Measurements from ENCODE around the gene ARL5C.
"Not testable (repeated sequence)": the region's sequence is repeated elsewhere in the genome, so short reads cannot be mapped to it uniquely, and the experiment has no call there.

Gene ARL5C

DNA sequence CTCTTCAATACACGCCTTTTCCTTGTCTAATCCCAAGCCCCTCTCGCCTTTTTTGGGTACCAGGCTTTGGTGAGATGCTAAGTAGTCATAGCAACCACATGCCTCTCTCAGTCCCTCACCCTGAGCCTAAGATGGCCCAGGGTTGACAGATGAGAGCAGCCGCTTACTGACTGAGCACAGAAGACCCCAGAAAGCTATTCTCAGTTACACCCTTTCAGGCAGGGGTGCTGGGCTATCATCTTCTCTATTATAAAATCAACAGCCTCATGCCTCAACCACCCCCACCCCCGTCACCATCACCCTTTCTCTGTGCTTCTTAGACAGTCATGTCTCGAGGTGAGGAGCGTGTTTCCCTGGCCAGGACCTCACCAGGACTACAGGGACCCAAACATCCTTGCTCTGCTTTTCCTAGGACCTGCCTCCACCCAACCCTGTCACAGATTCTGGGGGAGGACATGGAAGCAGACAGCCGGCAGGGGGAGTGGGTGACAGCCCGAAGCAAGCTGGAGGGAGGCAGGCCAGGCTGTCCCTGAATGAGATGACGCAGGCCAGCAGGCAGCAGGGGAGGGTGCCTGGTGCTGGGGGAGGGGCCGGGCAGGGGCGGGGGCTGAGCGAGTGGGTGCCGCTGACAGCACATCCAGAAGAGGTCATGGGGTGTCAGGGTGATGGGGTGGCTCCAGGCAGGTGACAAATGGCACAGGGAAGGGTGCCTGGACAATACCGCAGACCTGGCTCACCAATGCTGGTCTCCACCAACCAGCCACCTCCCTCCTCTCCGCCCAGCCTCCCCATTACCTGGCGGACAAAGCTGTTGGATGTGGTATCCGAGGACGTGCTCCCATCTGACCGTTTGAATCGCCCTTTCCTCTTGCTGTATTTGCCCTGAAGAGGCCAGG is 28.4 kb upstream of the ARL5C start:
- DNase-seq (ENCODE audit: low read depth): no peak

DNA sequence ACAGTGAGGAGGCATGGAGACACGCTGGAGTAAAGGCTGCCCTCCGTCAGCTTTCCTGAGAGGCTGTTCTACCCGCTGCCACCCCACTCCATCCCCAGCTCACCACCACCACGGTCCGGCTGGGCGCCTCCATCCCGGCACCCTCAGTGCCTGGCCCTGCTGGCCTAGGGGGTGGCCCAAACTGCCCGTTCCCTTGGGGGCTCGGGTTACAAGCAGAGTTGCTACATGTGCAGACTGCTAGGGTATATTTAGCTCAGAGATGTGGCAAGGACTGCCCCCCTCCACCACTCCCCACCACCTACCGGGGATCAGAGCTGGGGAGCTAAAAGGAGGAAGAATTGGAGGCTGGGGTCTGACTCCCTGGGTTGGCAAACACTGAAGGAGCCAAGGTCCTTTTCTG is 27.4 kb upstream of the ARL5C start:
- no peak for DNase-seq (ENCODE audit: low read depth)

DNA sequence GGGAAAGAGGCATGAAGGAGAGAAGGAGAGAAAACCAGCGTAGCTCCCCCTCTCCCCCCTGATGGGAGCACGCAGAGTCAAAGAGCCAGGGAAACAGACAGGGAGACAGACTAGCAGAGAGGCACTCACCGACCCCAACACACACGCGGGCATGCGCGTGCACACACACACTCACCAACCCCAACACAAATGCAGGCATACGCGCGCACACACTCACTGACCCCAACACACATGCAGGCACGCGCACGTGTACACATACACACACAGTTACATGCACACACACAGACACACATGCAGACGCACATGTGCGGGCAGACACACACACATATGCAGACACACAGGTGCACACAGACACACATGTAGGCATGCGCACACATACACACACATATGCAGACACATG is 26.9 kb upstream of the ARL5C start:
- DNase-seq (ENCODE audit: low read depth): no peak

DNA sequence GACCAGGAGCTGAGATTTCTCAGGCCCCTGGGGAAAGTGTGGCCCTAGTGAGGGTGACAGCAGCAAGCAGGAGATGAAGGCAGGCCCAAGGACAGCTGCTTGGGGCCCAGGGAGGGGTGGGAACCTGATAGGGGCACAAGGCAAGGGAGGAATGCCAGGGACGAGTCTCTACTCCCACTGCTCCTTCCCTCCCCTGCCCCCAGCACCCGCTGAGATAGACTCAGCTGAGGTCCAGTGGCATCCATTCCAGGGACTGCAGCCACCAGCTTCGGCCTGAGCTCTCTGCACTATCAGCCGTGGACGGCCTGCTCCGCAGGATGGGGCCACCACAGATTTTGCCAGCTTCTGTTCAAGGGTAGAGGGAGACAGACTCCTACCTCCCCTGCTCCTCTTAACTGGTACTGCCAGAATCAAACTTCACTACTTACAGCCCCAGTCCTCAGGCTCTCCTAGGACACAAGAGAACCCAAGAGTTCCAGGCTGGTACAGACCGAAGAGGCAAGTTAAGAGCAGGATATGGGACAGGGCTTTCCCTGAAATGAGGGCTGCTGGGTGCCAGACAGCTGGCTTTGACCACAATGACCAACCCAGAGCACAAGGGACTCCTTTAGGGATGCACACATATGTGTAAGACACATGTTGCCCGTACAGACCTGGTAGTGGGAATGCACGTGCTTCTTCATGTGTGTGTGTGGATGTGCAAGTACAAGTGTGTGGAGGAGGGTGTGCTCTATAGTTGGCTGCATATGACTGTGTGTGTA is 26.0 kb upstream of the ARL5C start:
- DNase-seq (ENCODE audit: low read depth): no peak

DNA sequence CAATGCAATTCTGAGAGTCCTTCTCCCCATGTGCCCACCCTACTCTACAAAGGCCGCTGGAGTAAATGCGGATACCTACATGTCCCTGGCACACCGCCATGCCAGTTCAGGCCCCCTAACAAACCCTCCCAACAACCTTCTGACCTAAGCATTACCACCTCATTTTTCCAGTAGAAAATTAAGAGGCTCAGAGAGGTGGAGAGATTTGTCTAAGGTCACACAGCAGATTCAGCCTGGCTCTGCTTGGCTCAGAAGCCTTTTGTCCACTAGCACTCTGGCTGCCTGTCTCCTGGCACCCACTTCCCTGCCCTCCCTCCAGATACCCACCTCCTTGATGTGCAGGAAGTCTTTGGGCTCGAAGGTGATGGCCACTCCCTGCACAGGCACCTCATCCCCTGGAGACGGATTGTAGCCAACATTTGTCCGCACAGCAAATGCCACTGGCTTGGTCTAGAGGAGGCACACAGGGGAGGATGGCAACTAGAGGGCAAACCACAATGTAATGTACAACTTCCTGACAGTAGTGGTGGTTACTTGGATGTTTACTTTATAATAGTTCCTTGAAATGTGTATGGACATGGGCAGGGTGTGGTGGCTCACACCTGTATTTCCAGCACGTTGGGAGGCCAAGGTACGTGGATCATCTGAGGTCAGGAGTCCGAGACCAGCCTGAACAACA is 21.3 kb upstream of the ARL5C start:
- no peak for DNase-seq (ENCODE audit: low read depth)

DNA sequence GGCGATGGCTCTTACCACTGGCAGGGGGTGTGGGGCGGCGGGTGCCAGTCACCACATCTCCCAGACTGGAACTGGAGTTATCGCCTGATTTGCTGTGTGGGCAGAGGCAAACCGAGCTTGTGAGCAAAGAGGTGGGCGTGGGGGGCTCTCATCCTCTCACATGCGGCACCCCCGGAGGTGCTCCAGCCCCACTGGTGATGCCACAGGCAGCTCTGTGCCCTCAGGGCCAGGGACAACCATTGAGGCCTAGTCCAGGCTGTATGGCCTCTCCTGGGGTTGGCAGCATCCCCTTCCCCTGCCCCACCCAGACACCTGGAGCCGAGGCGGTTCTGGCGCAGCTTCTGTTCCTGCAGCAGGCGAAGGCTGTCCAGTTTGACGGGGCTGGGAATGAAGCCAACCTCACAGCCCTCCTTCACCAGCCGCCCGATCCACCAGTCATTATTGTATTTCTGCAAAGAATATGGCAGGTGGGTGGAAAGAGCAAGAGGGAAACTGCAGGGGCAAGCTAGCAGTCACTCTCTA is 20.6 kb upstream of the ARL5C start:
- DNase-seq (ENCODE audit: low read depth): no peak

DNA sequence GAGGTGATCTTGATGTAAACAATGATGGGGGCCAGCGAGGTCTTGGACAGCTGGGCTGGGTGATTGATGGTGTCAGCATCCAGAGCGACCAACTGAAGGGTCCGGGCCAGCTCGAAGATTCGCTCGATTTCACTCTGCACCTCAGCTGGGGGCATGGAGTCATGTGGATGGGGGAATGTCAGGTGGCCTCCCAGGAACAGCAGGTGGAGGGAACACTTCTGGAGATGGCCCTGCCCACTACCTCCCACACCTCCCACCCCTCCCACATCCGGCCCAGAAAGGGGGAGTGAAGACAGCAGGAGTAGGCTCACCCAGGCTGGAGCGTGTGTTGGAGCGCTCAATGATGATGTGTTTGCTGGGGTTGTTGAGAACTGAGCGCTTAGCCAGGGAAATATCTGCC is 17.8 kb upstream of the ARL5C start:
- DNase-seq (ENCODE audit: low read depth): no peak

DNA sequence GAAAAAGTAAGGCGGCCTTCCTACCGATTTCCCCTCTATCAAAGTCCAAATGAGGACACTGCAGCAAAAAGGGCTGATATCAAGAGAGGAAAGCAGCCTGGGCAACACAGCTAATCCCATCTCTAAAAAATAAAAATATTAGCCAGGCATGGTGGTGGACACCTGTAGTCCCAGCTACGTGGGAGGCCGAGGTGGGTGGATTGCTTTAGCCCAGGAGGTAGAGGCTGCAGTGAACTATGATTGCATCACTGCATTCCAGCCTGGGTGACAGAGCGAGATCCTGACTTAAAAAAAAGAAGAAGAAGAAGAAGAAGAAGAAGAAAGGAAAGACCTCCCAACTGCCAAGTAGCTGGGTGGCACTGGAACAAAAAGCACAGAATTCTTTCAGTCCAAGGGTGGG is 17.1 kb upstream of the ARL5C start:
- no peak for DNase-seq (ENCODE audit: low read depth)

DNA sequence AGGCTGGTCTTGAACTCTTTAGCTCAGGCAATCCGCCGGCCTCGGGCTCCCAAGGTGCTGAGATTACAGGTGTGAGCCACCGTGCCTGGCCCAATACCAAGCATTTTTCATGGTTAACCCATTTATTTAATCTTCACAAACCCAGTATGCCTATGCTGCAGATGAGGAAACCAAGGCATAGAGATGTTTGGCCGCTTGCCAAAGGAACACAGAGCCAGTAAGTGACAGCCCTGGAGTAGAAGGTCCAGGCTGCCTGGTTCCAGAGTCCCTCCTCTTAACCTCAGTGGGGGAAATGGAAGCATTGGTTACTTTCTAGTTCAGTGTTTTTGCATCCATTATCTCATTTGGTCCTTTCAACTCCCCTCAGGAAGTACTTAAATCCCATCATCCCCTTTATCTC is 15.3 kb upstream of the ARL5C start:
- no peak for DNase-seq (ENCODE audit: low read depth)

DNA sequence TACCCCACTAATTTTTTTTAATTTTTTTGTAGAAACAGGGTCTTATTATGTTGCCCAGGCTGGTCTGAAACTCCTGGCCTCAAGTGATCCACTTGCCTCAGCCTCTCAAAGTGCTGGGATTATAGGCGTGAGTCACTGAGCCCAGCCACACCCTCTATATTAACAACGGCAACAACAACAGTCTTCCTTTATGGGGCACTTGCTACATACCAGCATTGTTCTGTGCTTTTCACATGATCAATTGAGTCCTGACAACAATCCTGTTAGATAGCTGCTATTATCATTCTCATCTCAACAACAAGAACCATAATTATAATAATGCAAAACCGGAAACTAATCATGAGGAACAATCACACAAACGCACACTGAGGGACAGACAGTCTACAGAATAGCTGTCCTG is 12.6 kb upstream of the ARL5C start:
- DNase-seq (ENCODE audit: low read depth): no peak

DNA sequence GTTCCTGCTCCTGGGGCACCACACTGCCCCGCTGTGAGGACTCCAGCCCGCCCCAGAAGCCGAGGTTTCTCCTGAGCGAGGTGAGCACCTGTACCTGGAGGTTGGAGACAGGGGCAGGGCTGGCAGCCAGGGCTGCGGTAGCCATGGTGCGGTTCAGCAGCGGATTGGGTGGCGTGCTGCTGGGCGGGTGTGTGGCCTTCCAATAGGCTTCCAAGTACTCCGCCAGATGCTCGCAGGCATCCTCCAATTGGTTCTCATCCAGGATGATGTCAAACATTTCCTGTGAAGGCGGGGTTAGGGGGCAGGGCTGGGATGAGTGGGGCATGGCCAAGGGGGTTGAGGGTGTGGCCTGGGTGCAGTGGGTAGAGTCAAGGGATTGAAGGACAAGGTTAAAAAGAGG is 11.3 kb upstream of the ARL5C start:
- DNase-seq (ENCODE audit: low read depth): no peak

DNA sequence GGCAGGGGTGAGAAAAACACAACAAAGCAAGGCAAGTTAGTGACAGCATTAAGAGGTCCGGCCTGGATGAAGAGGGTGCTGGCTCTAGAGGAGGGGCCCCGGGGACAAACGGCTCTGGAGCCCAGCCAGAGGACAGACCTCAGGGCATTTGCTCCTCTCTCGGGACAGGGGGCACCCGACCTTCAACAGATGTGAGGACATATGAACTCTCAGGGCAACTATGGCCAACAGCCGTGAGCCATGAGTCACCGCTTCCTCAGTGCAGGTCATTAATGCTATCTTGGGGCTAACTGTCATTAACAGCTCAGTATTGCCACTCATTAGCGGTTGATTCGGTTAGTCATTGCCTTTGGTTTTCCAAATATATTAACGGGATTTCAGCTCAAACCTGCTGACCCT is 9.7 kb upstream of the ARL5C start:
- DNase-seq (ENCODE audit: low read depth): no peak

DNA sequence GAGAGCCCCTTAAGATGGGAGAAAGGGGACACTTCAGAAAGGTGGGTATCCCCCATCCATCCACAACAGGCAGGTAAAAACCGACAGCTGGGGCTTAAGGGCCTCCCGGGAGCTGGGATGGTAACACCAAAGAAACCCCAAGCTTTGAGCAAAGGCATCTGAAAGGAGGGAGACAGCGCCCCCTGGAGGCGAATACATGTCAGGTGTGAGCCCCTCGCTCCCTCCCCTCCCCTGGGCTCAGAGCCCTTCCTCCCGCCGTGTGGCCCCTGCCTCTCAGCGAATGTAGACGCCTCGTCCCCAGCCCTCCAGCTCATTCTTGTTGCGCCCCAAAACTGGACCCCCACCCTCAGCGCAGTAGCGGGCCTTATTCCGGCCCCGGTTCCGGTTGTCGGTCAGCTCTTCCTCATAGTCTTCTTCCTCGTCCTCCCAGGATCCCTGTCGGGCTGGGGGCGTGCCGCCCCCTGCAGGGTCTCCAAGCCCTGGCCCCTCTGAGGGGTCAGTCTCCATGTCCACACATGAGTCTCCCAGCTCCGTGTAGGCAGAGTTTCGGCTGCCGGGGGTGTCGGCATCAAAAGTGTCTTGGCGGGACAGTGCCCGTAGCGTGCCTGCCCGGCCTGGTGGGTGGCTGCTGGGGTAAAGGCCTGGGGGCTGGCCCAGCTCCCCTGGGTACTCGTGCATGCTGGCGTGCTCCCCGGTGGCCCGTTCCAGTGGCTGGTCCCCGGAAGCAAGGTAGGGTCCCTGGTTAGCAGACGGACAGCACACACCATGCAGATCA is 9.1 kb upstream of the ARL5C start:
- no peak for DNase-seq (ENCODE audit: low read depth)

DNA sequence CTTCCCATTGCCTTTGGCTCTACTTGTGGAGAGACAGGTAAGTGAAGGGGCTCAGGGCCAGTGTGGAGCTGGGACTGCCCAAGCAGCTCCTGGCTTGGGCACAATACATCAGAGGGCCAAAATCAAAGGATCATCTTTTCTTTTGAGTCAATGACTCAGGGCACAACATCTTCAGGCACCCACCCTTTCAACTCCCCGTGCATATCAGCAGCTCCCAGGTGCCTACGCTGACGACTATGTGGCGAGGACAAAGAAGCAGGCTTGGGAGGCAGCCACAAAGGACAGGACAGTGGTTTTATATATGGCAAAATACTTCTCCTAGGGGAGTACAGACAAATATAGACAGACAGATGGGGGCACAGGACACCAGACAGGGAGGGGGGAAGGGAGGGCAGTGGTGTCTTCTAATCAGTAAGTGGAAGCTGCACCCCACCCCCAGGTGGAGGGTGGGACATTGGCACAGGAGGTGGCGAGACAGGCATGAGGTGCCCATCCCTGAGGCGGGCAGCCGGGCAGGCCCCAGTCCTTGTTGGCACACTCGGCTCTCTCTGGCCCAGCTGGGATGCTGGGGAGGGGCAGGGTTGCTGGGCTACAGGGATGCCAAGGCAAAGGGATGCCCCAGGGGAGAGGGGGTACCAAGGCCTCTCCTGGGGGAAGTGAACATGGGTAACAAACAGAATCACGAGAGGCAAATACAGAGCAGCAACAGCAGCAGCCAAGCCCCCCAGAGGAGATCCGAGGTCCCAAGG is 7.7 kb upstream of the ARL5C start:
- no peak for DNase-seq (ENCODE audit: low read depth)

DNA sequence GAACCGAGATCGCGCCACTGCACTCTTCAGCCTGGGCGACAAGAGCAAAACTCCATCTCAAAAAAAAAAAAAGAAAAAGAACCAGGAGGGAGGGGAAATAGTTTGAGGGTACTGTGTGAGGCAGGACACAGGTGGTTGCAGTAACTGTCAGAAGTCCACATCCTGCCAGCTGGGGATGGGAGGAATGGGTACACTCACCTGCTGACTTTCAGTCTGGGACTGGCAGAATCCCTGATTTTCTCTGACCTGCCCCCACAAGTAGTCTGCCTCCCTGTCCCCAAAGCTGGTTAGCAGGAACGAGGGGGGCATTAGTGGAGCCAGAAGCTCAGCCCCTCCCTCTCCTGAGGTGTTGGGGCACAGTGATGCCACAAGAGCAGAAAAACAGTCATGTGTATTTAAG is 7.1 kb upstream of the ARL5C start:
- DNase-seq (ENCODE audit: low read depth): no peak

DNA sequence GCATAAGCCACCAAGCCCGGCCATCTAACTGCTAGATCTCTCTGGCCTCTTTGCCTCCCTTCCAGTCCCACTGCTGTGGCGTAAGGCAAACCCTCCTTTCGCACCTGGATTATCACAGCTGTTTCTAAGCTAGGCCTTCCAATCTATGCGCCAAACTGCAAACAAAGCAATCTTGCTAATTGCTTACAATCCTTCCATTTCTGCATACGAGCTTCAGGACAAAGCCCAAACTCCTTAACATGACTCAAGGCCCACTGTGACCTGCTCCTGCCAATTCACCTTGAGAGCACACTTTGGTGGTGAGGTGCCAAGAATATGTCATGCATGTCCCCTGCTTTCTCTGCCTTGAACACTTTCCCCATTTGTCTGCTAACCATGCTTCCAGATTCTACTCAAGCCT is 6.0 kb upstream of the ARL5C start:
- DNase-seq (ENCODE audit: low read depth): no peak

DNA sequence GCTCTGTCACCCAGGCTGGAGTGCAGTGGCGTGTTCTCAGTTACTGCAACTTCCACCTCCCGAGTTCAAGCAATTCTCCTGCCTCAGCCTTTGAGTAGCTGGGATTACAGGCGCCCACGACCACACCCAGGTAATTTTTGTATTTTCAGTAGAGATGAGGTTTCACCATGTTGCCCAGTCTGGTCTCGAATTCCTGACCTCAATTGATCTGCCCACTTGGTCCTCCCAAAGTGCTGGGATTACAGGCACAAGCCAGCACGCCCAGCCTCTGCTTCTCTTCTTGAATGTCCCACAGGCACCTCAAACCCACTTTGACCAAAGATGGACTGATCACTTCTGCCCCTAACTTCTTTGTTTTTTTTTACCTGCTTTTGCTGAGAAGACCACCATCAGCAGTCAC is 4.6 kb upstream of the ARL5C start:
- no peak for DNase-seq (ENCODE audit: low read depth)

DNA sequence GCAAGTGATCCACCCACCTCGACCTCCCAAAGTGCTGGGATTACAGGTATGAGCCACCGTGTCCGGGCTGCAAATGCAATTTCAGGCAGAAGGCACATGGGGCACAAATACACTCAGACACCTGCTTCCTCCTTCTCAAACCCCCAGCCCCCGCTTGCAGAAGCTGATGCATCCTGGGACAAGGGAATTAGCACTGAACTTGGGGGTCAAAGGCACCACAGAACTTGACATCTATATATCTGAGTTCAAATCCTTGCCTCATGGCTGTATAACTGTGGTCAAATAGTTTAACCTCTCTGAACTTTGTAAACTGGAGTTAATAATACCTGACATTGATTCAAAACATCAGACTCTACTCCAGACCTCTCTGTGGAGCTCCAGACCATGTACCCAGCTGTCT is 4.1 kb upstream of the ARL5C start:
- no peak for DNase-seq (ENCODE audit: low read depth)

DNA sequence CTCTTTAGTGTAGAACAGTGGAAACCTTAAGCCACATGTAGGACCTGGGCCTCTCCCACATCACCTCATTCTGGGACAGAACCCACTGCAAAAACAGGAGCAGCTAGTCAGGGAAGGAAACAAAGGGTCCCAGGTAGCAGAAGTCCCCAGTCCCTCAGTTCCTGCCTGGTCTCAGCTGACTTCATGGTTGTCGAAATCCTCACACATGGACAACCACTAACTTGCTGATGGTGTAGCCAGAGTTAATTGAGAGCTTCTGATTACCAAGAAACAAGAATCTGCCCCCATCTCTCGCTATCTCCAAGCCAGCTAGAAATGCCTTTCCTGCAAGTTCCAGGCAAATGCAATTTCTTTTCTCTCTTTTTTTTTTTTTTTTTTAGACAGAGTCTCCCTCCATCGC is 3.6 kb upstream of the ARL5C start:
- DNase-seq (ENCODE audit: low read depth): no peak

DNA sequence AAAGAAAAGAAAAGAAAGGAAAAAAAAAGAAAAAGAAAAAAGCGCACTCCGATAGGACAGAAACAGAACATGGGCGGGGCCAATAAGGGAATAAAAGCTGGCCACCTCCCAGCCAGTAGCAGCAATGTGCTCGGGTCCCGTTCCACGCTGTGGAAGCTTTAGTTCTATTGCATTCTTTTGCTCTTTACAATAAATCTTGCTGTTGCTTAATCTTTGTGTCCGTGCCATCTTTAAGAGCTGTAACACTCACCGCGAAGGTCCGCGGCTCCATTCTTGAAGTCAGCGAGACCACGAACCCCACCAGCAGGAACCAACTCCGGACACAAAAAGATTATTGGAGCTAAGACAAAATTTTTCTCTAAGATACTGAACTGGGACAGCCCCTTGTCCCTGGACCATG is 3.1 kb upstream of the ARL5C start:
- DNase-seq (ENCODE audit: low read depth): no peak

DNA sequence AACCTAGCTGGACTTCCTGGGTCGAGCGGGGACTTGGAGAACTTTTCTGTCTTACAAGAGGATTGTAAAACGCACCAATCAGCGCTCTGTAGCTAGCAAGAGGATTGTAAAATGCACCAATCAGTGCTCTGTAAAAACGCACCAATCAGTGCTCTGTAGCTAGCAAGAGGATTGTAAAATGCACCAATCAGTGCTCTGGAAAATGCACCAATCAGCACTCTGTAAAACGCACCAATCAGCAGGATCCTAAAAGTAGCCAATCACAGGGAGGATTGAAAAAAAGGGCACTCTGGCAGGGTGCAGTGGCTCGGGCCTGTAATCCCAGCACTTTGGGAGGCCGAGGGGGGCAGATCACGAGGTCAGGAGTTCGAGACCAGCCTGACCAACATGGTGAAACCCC is 2.5 kb upstream of the ARL5C start:
- not testable (repeated sequence) for DNase-seq (ENCODE audit: low read depth)
